Right lobe of liver (tissue), 6 donors: ENCODE results near the gene SPINT3. TPM values are rescaled to one million over a fixed set of nuclear protein-coding genes. Genes with fewer than 3 reads are reported as not detected.

Source experiments
- ATAC-seq, 4 donors: fragments of 200-7000 bp; cut with Tn5 transposase; one replicate each; pipeline ENCODE4 v1.9.1; 2020; ENCODE audit warnings: mild to moderate bottlenecking in 4 of 4, moderate library complexity in 4 of 4
- DNase-seq, 3 donors: peaks; one replicate each; pipeline ENCODE4 v3.0.0-alpha.2; 2020
- H3K27ac ChIP-seq, 3 donors: fragments of 200-600 bp; one replicate each; pipeline ENCODE4 v1.8.0; 2022
- H3K27me3 ChIP-seq, 2 donors: fragments of 200-600 bp; one replicate each; pipeline ENCODE4 v1.8.0; 2022
- H3K36me3 ChIP-seq, 4 donors: fragments of 200-600 bp; sonication (generic) in 1 of 4; one replicate each; pipeline versions ENCODE4 v1.5.1 to v1.8.0; 2017 to 2022; ENCODE audit warnings: control low read depth in 1 of 4
- H3K4me1 ChIP-seq, 4 donors: fragments of 200-600 bp; sonication (generic) in 1 of 4; one replicate each; pipeline versions ENCODE4 v1.5.1 to v1.8.0; 2017 to 2022; ENCODE audit warnings: control low read depth in 1 of 4
- H3K4me3 ChIP-seq, 3 donors: fragments of 200-600 bp; one replicate each; pipeline ENCODE4 v1.8.0; 2022
- H3K9me3 ChIP-seq, 4 donors: fragments of 200-600 bp; sonication (generic) in 1 of 4; one replicate each; pipeline versions ENCODE4 v1.5.1 to v1.8.0; 2017 to 2022; ENCODE audit warnings: control low read depth in 1 of 4
- CTCF ChIP-seq, 4 donors: fragments of 200-600 bp in 3 of 4; fragments of 450-650 bp in 1 of 4; IDR thresholded peaks; one replicate each; pipeline versions ENCODE4 v1.5.1 to v1.8.0; 2016 to 2022; ENCODE audit warnings: antibody characterized with exemption in 4 of 4, mild to moderate bottlenecking in 2 of 4
- POLR2A ChIP-seq: fragments of 450-650 bp; IDR thresholded peaks from one replicate; pipeline ENCODE4 v1.6.1; 2017; ENCODE audit warnings: antibody characterized with exemption, mild to moderate bottlenecking
- WGBS: methylation state at CpG from one replicate; pipeline ENCODE4 v1.1.6; 2018; ENCODE audit warnings: low coverage, low lambda C conversion rate; ENCODE audit not compliant: insufficient coverage; ENCODE audit errors: missing lambda C conversion rate; 5-methylcytosine and 5-hydroxymethylcytosine counted together
- intact Hi-C, 2 donors: fragments of 100-400 bp; cut with DNase I; formaldehyde crosslinking; loops; one replicate each; pipeline versions ENCODE4 v1.11.2 to v1.14.1; 2022
- total RNA-seq, 6 experiments: library from RNA; depleted of rRNA in 2 of 6; stranded (reverse); fragments of >200 nt in 2 of 6; fragmentation: NEBNext Ultra II Directional in 3 of 6; extraction: Animal tissue kit (Norgen Biotek cat#: 25700) in 3 of 6; gene quantifications; one replicate each; pipeline versions ENCODE4 v1.1.0 to v1.2.4, GENCODE V29; 2016 to 2023
- donor health status: DM: no; HTN: yes; CAD: no.
- donor health status: DM: no; HTN: no; CAD: no.
- donor health status: DM: no; HTN: no; CAD: no.
- donor health status: DM: no; HTN: yes; CAD: no.
- donor health status: DM: no; HTN: yes; CAD: no.

The SPINT3 gene
- total RNA-seq, 6 experiments from 2014 or later, result not detected

DNA sequence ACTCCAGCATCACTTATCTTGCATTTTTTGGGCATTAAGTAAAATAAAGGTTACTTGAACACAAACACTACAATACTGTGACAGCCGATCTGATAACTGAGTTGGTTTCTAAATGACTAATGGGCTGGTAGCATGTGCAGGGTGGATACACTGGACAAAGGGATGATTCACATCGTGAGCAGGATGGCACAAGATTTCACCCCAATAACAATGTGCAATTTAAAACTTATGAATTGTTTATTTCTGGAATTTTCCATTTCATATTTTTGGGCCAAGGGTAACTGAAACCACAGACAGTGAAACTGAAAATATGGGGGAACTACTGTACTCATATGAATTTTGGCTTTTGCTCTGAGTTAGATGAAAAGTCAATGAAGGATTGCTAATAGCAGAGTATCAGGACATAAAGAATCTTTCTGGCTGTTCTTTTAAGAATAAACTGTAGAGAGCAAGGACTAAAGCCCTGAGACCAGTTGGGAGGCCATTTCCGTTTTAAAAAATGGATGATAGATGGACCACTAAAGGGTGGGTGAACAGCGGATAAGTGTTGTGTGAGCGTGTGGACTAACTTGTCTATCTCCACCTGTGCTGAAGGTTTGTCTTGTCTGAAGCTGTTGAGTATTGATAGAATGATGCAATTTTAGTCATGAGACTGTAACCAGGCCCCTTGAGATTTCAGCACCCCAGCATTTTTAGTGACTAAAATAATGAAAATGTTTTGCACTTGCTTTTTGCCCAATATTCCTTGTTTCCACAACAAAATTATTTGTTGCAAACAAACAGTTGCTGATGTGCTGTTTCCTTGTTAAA lies 8.2 kb downstream of the SPINT3 start:
- TF ChIP-seq POLR2A (no peak), CTCF (IDR thresholded peaks at IDR 0.05) (no peak)
- DNase-seq (no peak), ATAC-seq (no peak)
- Histone ChIP-seq H3K4me1 (no peaks in the 10 kb centered on the region), H3K27me3 (peaks cover 0 to 4% of the 10 kb centered on the region in 2 donors), H3K36me3 (no peaks in the 10 kb centered on the region), H3K4me3 (no peak overlapping the region), H3K27ac (no peak overlapping the region), H3K9me3 (no peaks in the 10 kb centered on the region)
- intact Hi-C loops, result no loop called here
- WGBS, result 72% methylated on average over 5 of the region's 5 CpGs

DNA sequence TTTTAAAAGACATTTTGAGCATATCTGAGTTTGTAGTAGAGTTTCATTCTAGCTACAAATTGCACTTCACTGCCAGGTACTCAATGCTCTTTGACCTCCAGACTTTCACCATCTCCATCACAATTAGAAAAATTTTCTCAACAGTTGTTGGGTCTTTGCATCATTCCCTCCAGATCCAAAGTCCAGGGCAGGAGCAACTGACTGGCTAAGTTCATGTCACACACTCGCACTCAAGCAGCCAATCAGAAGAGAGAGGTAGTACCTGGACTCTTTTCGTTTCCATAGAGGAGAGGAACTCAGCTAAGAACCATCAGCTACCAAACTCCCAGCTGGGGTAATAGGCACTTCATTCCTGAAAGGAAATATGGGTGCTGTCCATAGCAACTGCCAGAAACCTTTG lies 9.0 kb downstream of the SPINT3 start:
- ATAC-seq, result peak in 1 of 4 donors; percentile 71
- no peaks in the 10 kb centered on the region for H3K36me3 ChIP-seq
- intact Hi-C loops, result no loop called here
- H3K9me3 ChIP-seq, result no peaks in the 10 kb centered on the region
- no peak overlapping the region for H3K4me3 ChIP-seq
- peak in 1 of 3 donors; percentile 58 for DNase-seq
- 36% methylated on average over 2 of the region's 2 CpGs for WGBS
- peaks cover 0 to 4% of the 10 kb centered on the region in 2 donors for H3K27me3 ChIP-seq
- H3K27ac ChIP-seq, result no peak overlapping the region
- H3K4me1 ChIP-seq, result no peaks in the 10 kb centered on the region
- TF ChIP-seq POLR2A, result no peak

DNA sequence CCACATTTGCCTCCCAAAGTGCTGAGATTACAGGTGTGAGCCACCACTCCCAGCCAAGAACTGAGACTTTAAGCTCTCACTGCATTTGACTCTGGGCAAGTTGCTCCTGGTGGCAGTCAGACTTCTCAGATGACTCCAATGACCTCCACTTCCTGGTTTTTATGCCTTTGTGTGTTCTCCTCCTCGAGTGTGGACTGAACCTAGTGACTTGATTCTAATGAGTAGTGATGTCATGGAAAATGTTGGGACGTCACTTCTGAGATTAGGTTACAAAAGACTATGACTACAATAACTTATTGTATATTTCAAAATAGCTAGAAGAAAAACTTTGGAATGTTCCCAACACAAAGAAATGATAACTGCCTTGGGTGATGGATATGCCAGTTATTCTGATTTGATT lies 12.0 kb downstream of the SPINT3 start:
- ATAC-seq (no peak), DNase-seq (no peak)
- 42% methylated on average over 2 of the region's 2 CpGs for WGBS
- Histone ChIP-seq H3K27ac (no peak overlapping the region), H3K4me3 (no peak overlapping the region), H3K36me3 (no peaks in the 10 kb centered on the region), H3K27me3 (peaks cover 0 to 4% of the 10 kb centered on the region in 2 donors), H3K4me1 (no peaks in the 10 kb centered on the region), H3K9me3 (no peaks in the 10 kb centered on the region)
- intact Hi-C loops, result no loop called here
- TF ChIP-seq CTCF (IDR thresholded peaks at IDR 0.05) (no peak), POLR2A (no peak)

DNA sequence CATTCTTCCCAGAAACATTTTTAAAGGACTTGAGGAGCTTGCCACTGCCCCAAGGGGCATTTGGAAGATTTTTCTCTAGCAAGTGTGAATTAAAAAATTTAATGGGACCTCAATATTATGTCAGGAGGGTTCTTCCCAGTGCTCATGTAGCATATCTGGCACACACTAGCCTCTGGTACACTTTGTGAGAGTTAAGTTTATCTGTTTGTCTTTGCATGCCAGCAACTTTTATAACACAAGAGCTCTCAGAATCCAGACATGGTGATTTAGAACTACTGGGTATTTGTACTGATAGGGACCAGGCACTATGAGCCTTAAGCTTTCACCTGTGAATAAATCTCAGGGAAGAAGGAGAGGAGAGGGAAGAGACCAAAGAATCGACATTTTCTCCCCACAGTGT lies 12.9 kb downstream of the SPINT3 start:
- intact Hi-C loops, result no loop called here
- Histone ChIP-seq H3K4me1 (no peaks in the 10 kb centered on the region), H3K27ac (no peak overlapping the region), H3K4me3 (no peak overlapping the region), H3K36me3 (no peaks in the 10 kb centered on the region), H3K9me3 (no peaks in the 10 kb centered on the region), H3K27me3 (peaks cover 0 to 4% of the 10 kb centered on the region in 2 donors)
- no peak for DNase-seq
- WGBS, result 25% methylated on average over 1 of the region's 1 CpG
- TF ChIP-seq CTCF (IDR thresholded peaks at IDR 0.05) (no peak), POLR2A (no peak)
- no peak for ATAC-seq

DNA sequence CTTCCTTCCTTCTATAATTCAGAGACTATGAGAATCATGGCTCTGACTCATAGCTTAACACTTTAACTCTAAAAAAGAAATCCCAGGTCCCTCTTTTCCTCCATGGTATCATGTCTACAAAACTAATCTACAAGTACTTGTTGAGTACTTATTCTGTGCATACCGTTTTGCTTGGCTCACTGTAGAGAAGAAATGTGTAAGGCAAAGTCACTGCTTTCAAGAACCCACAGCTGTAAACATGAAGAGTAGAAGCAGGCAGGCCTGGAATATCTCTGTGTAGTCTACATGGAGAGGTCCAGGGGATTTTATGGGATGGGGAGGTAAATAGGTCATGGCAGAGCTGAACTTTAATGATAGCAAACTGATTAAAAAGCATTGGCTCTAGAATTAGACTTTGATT lies 13.8 kb downstream of the SPINT3 start:
- no peak overlapping the region for H3K27ac ChIP-seq
- H3K36me3 ChIP-seq, result no peaks in the 10 kb centered on the region
- 58% methylated on average over 1 of the region's 1 CpG for WGBS
- intact Hi-C loops, result no loop called here
- no peak for DNase-seq
- TF ChIP-seq CTCF (IDR thresholded peaks at IDR 0.05), result no peak
- TF ChIP-seq POLR2A, result no peak
- ATAC-seq, result no peak
- H3K4me1 ChIP-seq, result no peaks in the 10 kb centered on the region
- peaks cover 0 to 4% of the 10 kb centered on the region in 2 donors for H3K27me3 ChIP-seq
- no peaks in the 10 kb centered on the region for H3K9me3 ChIP-seq
- H3K4me3 ChIP-seq, result no peak overlapping the region
